IMR-90 (cell line): Measurements from ENCODE around the gene FANK1. TPM values are rescaled to one million over a fixed set of nuclear protein-coding genes. Genes with fewer than 3 reads are reported as not detected.

Experiments
- ATAC-seq: fragments of 200-7000 bp; cut with Tn5 transposase; 2 replicates; pipeline ENCODE4 v1.9.1; 2020; ENCODE audit warnings: low read depth, mild to moderate bottlenecking, moderate library complexity
- BruUV-seq: library from RNA; stranded (reverse); fragments of 400-500 nt; replicated peaks from 2 replicates; lab custom pipeline; 2021; lab: Mats Ljungman, UMichigan
- CTCF ChIA-PET: fragments of 300-600 bp; formaldehyde crosslinking; extraction: SDS; loops from one replicate; lab custom pipeline; 2021; ENCODE audit warnings: antibody characterized with exemption; lab: Yijun Ruan, JAX
- POLR2A ChIA-PET: fragments of 300-600 bp; sonication (Branson Sonifier 250); formaldehyde crosslinking; loops from one replicate; lab custom pipeline; 2022; ENCODE audit warnings: antibody characterized with exemption; ENCODE audit not compliant: unreplicated experiment; lab: Charles Lee
- DNase-seq: peaks from one replicate; pipeline ENCODE4 v3.0.0; 2013
- H2AFZ ChIP-seq: replicated peaks from 2 replicates; pipeline ENCODE3; 2013; ENCODE audit warnings: low read length, mild to moderate bottlenecking; ENCODE audit not compliant: poor library complexity
- H2AK5ac ChIP-seq: 2 replicates; pipeline ENCODE4 v1.6.1; 2013; ENCODE audit warnings: low read depth, low read length, inconsistent platforms
- H2AK9ac ChIP-seq: replicated peaks from 2 replicates; pipeline ENCODE3; 2013; ENCODE audit warnings: mild to moderate bottlenecking, low read depth, low read length, moderate library complexity; ENCODE audit not compliant: poor library complexity
- H2BK120ac ChIP-seq: 2 replicates; pipeline ENCODE4 v1.6.1; 2013; ENCODE audit warnings: low read depth, low read length, inconsistent platforms
- H2BK15ac ChIP-seq: 3 replicates; pipeline ENCODE4 v1.6.1; 2013; ENCODE audit warnings: low read depth, low read length, inconsistent platforms
- H2BK20ac ChIP-seq: 2 replicates; pipeline ENCODE4 v1.6.1; 2013; ENCODE audit warnings: low read depth, mild to moderate bottlenecking, inconsistent platforms, low read length, moderate library complexity
- H2BK5ac ChIP-seq: 2 replicates; pipeline ENCODE4 v1.6.1; 2013; ENCODE audit warnings: mild to moderate bottlenecking, low read depth, low read length, inconsistent platforms; ENCODE audit not compliant: poor library complexity, severe bottlenecking
- H3K14ac ChIP-seq: replicated peaks from 2 replicates; pipeline ENCODE4 v1.6.1; 2013; ENCODE audit warnings: low read depth, low read length, inconsistent platforms
- H3K18ac ChIP-seq: 2 replicates; pipeline ENCODE4 v1.6.1; 2013; ENCODE audit warnings: low read depth, low read length, control low read depth
- H3K23ac ChIP-seq: 2 replicates; pipeline ENCODE4 v1.6.1; 2013; ENCODE audit warnings: low read depth, low read length, inconsistent platforms
- H3K27ac ChIP-seq: 2 replicates; pipeline ENCODE4 v1.5.1; 2013; ENCODE audit warnings: mild to moderate bottlenecking, control low read depth, low read length; ENCODE audit not compliant: insufficient read depth
- H3K27me3 ChIP-seq: 2 replicates; pipeline ENCODE4 v1.6.1; 2013; ENCODE audit warnings: low read length; ENCODE audit not compliant: control insufficient read depth, insufficient read depth
- H3K36me3 ChIP-seq: 2 replicates; pipeline ENCODE4 v1.6.1; 2013; ENCODE audit warnings: low read length, mixed read lengths; ENCODE audit not compliant: control insufficient read depth, insufficient read depth
- H3K4ac ChIP-seq: 2 replicates; pipeline ENCODE4 v1.6.1; 2013; ENCODE audit warnings: low read depth, low read length, inconsistent platforms
- H3K4me1 ChIP-seq: 2 replicates; pipeline ENCODE4 v1.6.1; 2013; ENCODE audit warnings: low read length, mixed read lengths; ENCODE audit not compliant: control insufficient read depth, insufficient read depth
- H3K4me2 ChIP-seq: 2 replicates; pipeline ENCODE4 v1.6.1; 2013; ENCODE audit warnings: low read depth, mild to moderate bottlenecking, control low read depth, low read length, moderate library complexity
- H3K4me3 ChIP-seq: 2 replicates; pipeline ENCODE4 v1.5.1; 2013; ENCODE audit warnings: low read depth, mild to moderate bottlenecking, control low read depth, low read length, moderate library complexity; ENCODE audit not compliant: insufficient read depth
- H3K56ac ChIP-seq: 2 replicates; pipeline ENCODE4 v1.6.1; 2013; ENCODE audit warnings: low read length, inconsistent platforms; ENCODE audit not compliant: insufficient read depth; ENCODE audit errors: extremely low read depth
- H3K79me1 ChIP-seq, 2 experiments: 2 replicates each; pipeline ENCODE4 v1.6.1; 2013; ENCODE audit warnings: low read length in 2 of 2, inconsistent platforms in 1 of 2, low read depth in 1 of 2
- H3K9ac ChIP-seq: 2 replicates; pipeline ENCODE4 v1.6.1; 2013; ENCODE audit warnings: low read depth, low read length, control low read depth
- H3K9me1 ChIP-seq: 2 replicates; pipeline ENCODE4 v1.6.1; 2013; ENCODE audit warnings: low read length, inconsistent platforms; ENCODE audit not compliant: insufficient read depth
- H3K9me3 ChIP-seq: 2 replicates; pipeline ENCODE4 v1.6.1; 2013; ENCODE audit warnings: low read length; ENCODE audit not compliant: control insufficient read depth, insufficient read depth
- H4K20me1 ChIP-seq: 2 replicates; pipeline ENCODE4 v1.6.1; 2013; ENCODE audit warnings: low read length, inconsistent platforms; ENCODE audit not compliant: insufficient read depth
- H4K5ac ChIP-seq: 2 replicates; pipeline ENCODE4 v1.6.1; 2013; ENCODE audit warnings: mild to moderate bottlenecking, low read depth, low read length, control low read depth
- H4K8ac ChIP-seq, 2 experiments: 2 replicates each; pipeline ENCODE4 v1.6.1; 2013; ENCODE audit warnings: low read depth in 2 of 2, low read length in 2 of 2, control low read depth in 1 of 2, inconsistent platforms in 1 of 2
- H4K91ac ChIP-seq: 2 replicates; pipeline ENCODE4 v1.6.1; 2013; ENCODE audit warnings: low read depth, low read length, inconsistent platforms; ENCODE audit not compliant: insufficient read depth
- BHLHE40 ChIP-seq: fragments of 150-350 bp; IDR thresholded peaks from 2 replicates; pipeline ENCODE4 v1.6.1; 2016; ENCODE audit warnings: mild to moderate bottlenecking, low read depth, low read length
- CTCF ChIP-seq: conservative IDR thresholded peaks from 2 replicates; pipeline ENCODE4 v1.5.1; 2012; ENCODE audit warnings: mild to moderate bottlenecking, low read depth, low read length, improper control_type of control experiment
- ELK1 ChIP-seq: fragments of 150-350 bp; IDR thresholded peaks from 2 replicates; pipeline ENCODE4 v1.6.1; 2016; ENCODE audit warnings: low read depth, mild to moderate bottlenecking, low read length, moderate library complexity, borderline replicate concordance
- MAZ ChIP-seq: IDR thresholded peaks from 2 replicates; pipeline ENCODE4 v1.6.1; 2012; ENCODE audit warnings: low read depth, mild to moderate bottlenecking, low read length, improper control_type of control experiment, moderate library complexity, borderline replicate concordance
- MXI1 ChIP-seq: IDR thresholded peaks from 2 replicates; pipeline ENCODE4 v1.6.1; 2012; ENCODE audit warnings: low read depth, mild to moderate bottlenecking, low read length, moderate library complexity, borderline replicate concordance
- NFE2L2 ChIP-seq: fragments of 150-350 bp; IDR thresholded peaks from 2 replicates; pipeline ENCODE4 v1.6.1; 2016; ENCODE audit warnings: low read depth, mild to moderate bottlenecking, low read length
- RCOR1 ChIP-seq: IDR thresholded peaks from 2 replicates; pipeline ENCODE4 v1.6.1; 2012; ENCODE audit warnings: mild to moderate bottlenecking, low read length, improper control_type of control experiment; ENCODE audit not compliant: insufficient replicate concordance
- RFX5 ChIP-seq: IDR thresholded peaks from 2 replicates; pipeline ENCODE4 v1.8.0; 2012; ENCODE audit warnings: low read depth, mild to moderate bottlenecking, low read length, moderate library complexity
- WGBS, 2 experiments: methylation state at CpG; one replicate each; pipeline versions ENCODE4 v1.1.5 to v1.1.7; 2013; ENCODE audit warnings: missing lambda C conversion rate in 2 of 2; ENCODE audit not compliant: insufficient read length in 1 of 2; ENCODE audit errors: extremely low coverage in 2 of 2; 5-methylcytosine and 5-hydroxymethylcytosine counted together
- dilution Hi-C: fragments of 300-500 bp; cut with HindIII; formaldehyde crosslinking; loops from one replicate; pipeline ENCODE4 v1.14.3; 2018; ENCODE audit warnings: low sequenced_read_pairs; ENCODE audit not compliant: unreplicated experiment
- in situ Hi-C: fragments of 300-500 bp; cut with MboI; formaldehyde crosslinking; loops from 3 replicates; pipeline ENCODE4 v1.14.3; 2019; ENCODE audit warnings: low sequenced_read_pairs, inconsistent platforms, mixed read lengths
- intact Hi-C: fragments of 100-400 bp; cut with micrococcal nuclease; formaldehyde crosslinking; loops from 2 replicates; pipeline ENCODE4 v1.10.0; 2022
- polyA plus RNA-seq, 3 experiments: library from polyadenylated mRNA; depleted of rRNA; stranded (reverse); fragments of >200 nt; gene quantifications; 2 replicates each; pipeline ENCODE4 v1.2.3, GENCODE V29; 2012; ENCODE audit warnings: low replicate concordance in 1 of 3
- total RNA-seq: library from RNA; depleted of rRNA; stranded (reverse); fragments of >200 nt; gene quantifications from 2 replicates; pipeline ENCODE4 v1.2.3, GENCODE V29; 2012

The FANK1 gene
- total and polyA plus RNA-seq, 2 of the 4 experiments (the other 2 are of a cell fraction), result 0.90 to 2.2 TPM

GRCh38 chr10:125985557-125986240, 89.3 kb downstream of the FANK1 start:
- Histone ChIP-seq H3K79me1 (no peaks in the 10 kb centered on the region), H4K5ac (no peak overlapping the region), H3K4me3 (no peak overlapping the region), H3K27ac (no peak overlapping the region), H2BK120ac (no peak overlapping the region), H3K23ac (no peak overlapping the region), H2AFZ (no peak overlapping the region), H2AK5ac (no peak overlapping the region; the same call in 1 of the 2 replicates), H2BK5ac (no peak overlapping the region), H3K9me3 (no peaks in the 10 kb centered on the region), H3K18ac (no peak overlapping the region), H4K20me1 (no peaks in the 10 kb centered on the region), H3K36me3 (no peaks in the 10 kb centered on the region), H2BK15ac (no peak overlapping the region), H2BK20ac (no peak overlapping the region), H3K4me1 (no peaks in the 10 kb centered on the region), H3K9ac (no peak overlapping the region), H4K8ac (no peak overlapping the region), H3K14ac (no peak overlapping the region), H3K56ac (no peak overlapping the region), H4K91ac (no peak overlapping the region), H3K4me2 (no peak overlapping the region), H3K27me3 (peaks cover 31% of the 10 kb centered on the region), H3K9me1 (no peaks in the 10 kb centered on the region; the same call in 1 of the 2 replicates), H3K4ac (no peak overlapping the region), H2AK9ac (no peak overlapping the region)
- no TSS peak for BruUV-seq
- ATAC-seq (no peak), DNase-seq (no peak)
- no CpG with 5 or more reads among the region's 5 CpGs for whole genome bisulfite sequencing, 2 experiments
- dilution Hi-C loops (no loop called here), intact Hi-C loops (no loop called here), in situ Hi-C loops (no loop called here)
- CTCF ChIA-PET, result interaction anchor here (0.6 to 2.1 kb wide), 2 partner anchors 70 to 402 kb away, joined by 3 to 8 read pairs; partner anchors contain the start of gene ADAM12
- no peak for TF ChIP-seq CTCF
- TF ChIP-seq NFE2L2, result no peak
- TF ChIP-seq MAZ, result no peak
- TF ChIP-seq MXI1, result no peak
- TF ChIP-seq BHLHE40, result no peak
- TF ChIP-seq RCOR1, result no peak
- no peak for TF ChIP-seq ELK1
- TF ChIP-seq RFX5, result no peak
- POLR2A ChIA-PET, result no interaction called here
